Measurements from ENCODE around the gene PNP.
"Not testable (repeated sequence)": the region's sequence is repeated elsewhere in the genome, so short reads cannot be mapped to it uniquely, and the experiment has no call there.

Gene PNP

GRCh38 chr14:20469242-20469889 lies at the start of gene PNP:
Gene PNP, plus strand, starts transcription at chr14:20469406. Its CDS starts 119 bp downstream, at chr14:20469525.
- DNase-seq (ENCODE audit: low read depth) = peak; percentile 86

DNA sequence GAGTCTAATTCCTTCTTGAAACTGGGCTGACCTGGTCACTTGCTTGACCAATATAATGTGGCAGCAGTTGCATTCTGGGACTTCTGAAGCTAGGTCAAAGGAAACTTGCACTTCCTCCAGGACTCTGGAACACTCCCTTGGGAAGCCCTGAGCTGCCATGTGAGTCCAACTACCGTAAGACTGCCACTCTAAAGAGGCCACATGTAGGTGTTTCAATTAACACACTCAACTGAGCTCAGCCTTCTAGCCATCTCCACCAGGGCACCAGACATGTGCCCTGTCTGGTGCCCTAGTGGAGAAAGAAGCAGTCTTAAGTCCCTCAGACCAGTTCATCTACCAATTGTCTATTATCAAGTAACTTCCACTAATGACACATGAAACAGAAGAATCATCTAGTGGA lies 49.8 kb upstream of the PNP start:
- DNase-seq (ENCODE audit: low read depth) = no peak

GRCh38 chr14:20421267-20421666 lies 47.9 kb upstream of the PNP start:
- DNase-seq (ENCODE audit: low read depth) = no peak

DNA sequence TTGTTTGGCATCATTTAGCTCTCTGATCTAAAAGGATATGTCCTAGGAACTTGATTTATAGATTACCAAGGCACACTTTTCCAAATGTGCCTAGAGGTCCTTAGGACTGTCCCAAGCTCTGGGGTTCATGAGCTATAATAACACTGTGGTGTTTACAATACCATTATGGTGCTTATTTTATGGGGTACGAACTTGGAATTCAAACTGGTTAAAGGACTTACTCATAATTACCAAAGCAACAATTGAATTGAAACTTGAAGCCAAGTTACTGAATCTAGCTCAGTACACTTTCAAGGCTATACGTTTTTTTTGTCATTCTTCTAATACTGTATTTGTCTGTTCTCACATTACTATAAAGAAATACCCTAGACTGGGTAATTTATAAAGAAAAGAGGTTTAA lies 46.3 kb upstream of the PNP start:
- DNase-seq (ENCODE audit: low read depth) = no peak

DNA sequence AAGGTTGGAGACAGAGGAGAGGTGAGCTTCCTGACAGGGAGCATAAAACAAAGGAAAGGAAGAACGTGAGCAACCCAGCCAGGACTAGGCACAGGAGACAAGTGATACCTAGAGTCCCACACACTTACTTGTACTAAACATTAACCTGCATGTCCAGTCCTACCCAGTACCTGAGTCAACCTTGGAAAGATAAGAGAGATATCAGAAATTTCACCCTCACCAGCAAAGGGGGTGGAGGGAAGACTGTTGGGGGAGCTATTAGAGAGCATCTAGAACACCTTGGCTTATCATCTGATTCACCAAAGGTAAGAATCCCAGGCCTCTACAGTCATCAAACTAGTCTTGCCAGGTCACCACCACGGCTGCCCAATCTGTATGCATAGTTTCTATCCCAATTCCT lies 44.4 kb upstream of the PNP start:
- no peak for DNase-seq (ENCODE audit: low read depth)

GRCh38 chr14:20427231-20428009 lies 41.8 kb upstream of the PNP start:
- no peak for DNase-seq (ENCODE audit: low read depth)

DNA sequence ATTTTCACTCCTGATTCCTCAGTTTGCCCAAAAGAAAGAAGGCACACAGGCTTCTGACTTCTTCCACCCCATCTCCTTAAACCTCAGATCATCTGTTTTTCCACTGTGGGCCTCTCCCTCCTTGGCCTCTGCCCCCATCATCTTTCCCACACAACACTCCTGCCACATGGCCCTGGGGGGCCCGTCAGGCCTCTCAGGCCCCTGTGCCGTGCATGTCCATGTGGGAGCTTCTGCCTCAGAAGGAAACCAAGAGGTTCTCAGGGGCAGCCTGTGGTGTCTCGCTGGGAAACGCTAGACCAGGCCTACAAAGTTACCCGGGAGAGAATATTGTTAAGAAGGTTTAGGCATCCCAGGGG lies 41.2 kb upstream of the PNP start:
- no peak for DNase-seq (ENCODE audit: low read depth)

DNA sequence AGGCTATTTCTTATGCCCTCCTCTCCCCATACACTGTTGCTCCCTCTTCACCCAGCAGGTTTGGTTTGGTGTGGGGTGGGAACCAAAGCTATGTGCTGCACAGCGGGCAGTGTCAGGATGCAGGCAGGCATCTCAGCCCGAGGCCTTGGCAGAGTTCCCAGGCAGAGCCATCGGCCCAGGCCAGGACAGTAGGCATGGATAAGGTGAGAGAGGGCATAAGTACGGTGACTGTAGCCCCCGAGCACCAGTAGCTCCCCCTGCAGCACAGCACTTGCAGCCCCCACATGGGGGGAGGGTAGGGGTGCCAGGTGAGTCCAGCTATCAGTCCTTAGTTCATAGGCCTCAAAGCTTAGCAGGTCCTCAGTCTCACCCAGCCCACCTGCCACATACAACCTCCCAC lies 40.4 kb upstream of the PNP start:
- no peak for DNase-seq (ENCODE audit: low read depth)

DNA sequence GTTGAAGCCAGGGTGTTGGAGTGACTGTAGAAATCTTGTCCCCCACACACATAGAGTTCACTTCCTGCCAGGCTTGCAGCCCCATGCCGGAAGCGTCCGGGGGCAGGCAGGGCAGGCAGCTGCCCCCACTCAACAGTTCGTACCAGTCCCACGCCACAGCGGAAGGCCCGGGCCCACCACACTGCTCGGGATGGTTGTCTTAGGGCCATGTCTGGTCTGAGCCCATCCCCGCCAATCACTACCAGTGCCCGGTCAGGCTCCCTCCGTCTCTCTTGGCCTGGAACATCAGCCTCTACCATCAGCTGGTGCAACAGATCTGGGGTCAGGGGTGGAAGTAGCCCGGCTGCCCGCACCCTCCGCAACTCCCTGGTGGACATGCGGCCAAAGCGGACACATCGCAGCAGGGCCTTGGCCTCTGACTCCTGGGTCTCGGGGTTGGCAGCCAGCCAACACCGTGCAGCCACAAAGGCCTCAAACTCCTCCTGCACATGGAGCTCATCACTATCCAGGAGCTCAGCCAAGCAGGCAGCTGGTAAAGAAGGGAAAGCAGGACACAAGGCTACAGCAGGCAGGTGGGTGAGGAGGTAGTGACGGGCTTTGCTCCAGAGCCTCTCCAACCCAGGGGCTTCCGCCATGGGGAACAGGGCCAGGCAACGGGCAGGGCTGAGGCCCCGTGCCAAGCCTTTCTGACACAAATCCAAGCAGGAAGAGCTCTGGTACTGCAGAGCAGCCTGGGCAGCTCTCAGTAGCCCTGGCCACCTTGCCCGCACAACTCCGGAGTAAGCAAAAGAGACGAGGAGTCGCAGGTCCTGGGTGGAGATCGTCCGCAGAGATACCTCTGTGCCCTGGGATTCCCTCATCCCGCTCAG lies 39.2 kb upstream of the PNP start:
- no peak for DNase-seq (ENCODE audit: low read depth)

- no peak for DNase-seq (ENCODE audit: low read depth)
Observed at GRCh38 chr14:20434701-20435581, 34.3 kb upstream of the PNP start.

DNA sequence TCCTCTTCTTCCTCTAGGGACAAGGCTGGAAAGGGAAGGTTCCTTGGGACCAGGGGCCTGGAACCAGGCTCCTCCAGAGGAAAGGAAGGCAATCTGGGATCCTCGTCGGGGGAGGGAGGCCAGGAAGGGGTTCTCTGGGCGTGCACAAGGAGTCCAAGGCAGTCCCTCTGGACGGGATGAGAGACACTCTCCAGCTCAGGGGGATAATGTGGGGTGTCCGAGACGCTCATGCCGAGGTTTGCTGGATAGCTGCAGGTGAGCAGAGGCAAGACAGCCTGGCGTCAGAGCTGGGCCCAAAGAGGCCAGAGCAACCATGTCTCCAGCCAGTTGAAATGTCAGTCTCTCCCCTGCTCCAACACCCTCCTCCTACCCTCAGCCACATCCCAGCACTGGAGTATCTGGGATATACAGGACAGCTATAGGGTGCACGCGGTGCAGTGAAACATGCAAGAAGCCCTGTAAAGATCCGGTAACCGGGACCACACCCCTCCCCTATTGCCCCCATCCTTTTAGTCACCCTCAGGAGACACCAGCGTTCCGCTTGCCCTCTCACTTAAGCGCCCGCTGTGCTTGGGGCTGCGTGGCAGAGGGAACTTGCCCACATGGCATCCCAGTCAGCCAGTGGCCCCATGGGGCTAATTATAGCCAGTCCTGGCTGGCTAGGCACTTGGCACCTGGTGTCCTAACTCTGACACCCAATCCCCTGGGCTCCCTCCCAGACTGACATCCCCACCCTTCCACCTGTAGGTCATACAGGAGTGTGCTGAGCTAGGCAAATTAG lies 33.4 kb upstream of the PNP start, which contains the start of gene KLHL33:
Gene KLHL33, minus strand, starts transcription at position 585 of the 781 bp plus-strand sequence. Its CDS starts 355 bp downstream, at position 230.
- no peak for DNase-seq (ENCODE audit: low read depth)

- DNase-seq (ENCODE audit: low read depth) = peak; percentile 66
Observed at GRCh38 chr14:20436363-20436755, 32.8 kb upstream of the PNP start.

GRCh38 chr14:20438664-20439063 lies 30.5 kb upstream of the PNP start:
- DNase-seq (ENCODE audit: low read depth) = no peak

DNA sequence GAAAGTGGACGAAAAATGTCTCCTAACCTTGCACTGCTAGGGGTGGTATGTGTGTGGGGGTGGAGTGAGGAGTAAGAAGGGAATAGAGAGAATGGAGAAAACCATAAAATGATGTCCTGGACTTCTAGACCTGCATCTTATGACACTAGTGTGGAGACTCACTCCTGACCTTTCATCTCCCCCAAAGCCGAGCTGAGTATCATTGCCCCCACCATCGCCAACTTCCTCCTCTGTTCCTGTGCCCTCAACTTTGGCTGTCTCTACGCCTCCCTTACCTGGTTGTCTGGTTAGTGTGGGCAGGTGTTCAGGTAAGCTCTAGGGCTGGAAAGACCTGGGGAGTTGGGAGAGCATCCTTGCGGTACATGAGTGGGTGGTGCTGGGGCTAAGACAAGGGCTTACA lies 28.7 kb upstream of the PNP start:
- no peak for DNase-seq (ENCODE audit: low read depth)

GRCh38 chr14:20440882-20441281 lies 28.3 kb upstream of the PNP start:
- no peak for DNase-seq (ENCODE audit: low read depth)

- no peak for DNase-seq (ENCODE audit: low read depth)
Observed at GRCh38 chr14:20441461-20441860, 27.7 kb upstream of the PNP start.

- DNase-seq (ENCODE audit: low read depth) = not testable (repeated sequence)
Observed at GRCh38 chr14:20443650-20444049, 25.6 kb upstream of the PNP start.

DNA sequence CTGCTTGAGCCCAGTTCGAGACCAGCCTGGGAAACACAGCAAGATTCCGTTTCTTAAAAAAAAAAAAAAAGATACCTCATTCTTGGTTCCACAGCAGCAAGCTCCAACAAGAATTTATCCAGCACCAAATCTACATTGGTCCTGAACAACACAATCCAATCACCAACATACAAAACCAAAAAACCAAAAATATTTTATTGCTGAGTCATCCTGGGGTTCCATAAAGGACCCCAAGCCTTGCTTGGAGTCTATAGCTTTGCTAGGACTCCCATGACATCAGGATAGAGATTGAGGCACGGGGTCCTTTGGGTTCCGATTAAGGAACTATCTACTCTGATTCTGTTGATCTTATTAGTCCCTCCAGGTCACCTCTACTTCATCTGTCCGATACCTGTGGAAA lies 22.3 kb upstream of the PNP start:
- DNase-seq (ENCODE audit: low read depth) = no peak

DNA sequence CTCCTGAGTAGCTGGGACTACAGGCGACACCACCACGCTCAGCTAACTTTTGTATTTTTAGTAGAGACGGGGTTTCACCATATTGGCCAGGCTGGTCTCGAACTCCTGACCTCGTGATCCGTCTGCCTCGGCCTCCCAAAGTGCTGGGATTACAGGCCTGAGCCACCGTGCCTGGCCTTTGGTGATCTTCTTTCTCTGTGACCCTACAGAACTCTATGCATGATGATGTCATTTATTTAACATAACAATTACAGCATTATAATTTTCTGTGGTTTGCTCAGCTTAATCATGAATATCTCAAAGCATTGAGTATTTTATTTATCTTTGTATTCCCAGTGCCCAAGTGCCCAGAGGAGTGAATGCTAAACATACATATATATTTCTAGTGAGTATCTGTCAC lies 16.4 kb upstream of the PNP start:
- DNase-seq (ENCODE audit: low read depth) = not testable (repeated sequence)

DNA sequence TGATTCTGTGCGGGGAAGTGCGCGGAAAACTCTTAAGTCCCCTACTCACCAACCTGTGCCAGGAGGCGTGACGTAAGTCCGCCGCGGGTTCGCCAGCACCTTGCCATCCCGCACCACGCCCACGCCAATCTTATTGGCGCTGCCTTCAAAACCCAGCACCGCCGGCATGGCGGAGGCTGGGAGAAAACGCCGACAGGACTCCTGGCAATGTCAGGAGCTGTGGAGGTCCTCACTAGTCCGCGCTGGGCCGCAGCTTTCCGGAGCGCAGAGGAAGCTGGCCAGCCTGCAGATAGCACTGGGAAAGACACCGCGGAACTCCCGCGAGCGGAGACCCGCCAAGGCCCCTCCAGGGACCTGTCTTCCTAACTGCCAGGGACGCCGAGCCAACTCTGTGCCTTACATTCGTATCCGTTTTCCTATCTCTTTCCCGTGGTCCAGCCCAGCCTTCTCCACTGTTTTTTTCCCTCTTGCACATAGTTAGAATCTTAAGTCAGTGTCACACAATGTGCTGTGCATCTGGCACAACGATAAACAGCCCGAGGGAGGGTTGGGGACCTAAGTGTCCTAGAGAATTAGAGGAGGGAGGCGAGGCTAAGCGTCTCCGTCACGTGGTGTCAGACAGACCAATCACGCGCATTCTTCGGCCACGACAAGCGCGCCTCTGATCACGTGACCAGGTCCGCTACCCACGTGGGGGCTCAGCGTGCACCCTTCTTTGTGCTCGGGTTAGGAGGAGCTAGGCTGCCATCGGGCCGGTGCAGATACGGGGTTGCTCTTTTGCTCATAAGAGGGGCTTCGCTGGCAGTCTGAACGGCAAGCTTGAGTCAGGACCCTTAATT lies 14.5 kb upstream of the PNP start, which contains the start of the genes APEX1 and OSGEP:
Gene APEX1, plus strand, starts transcription at position 711 of the 839 bp plus-strand sequence. CDS start 420 bp downstream, outside the sequence.
Gene OSGEP, minus strand, starts transcription at position 297 of the 839 bp plus-strand sequence. Its CDS starts 129 bp downstream, at position 168.
- DNase-seq (ENCODE audit: low read depth) = peak; percentile 99

Measured in HS-27A (cell line).